ENCODE measurements around the gene SGTA. TPM values are rescaled to one million over a fixed set of nuclear protein-coding genes. Genes with fewer than 3 reads are reported as not detected.

The SGTA gene
- total and polyA plus RNA-seq, 9 of the 15 experiments (the other 6 are each of a cell fraction or from before 2014, with no cell fraction given), result 1.4 to 110 (median 49.9) TPM

DNA sequence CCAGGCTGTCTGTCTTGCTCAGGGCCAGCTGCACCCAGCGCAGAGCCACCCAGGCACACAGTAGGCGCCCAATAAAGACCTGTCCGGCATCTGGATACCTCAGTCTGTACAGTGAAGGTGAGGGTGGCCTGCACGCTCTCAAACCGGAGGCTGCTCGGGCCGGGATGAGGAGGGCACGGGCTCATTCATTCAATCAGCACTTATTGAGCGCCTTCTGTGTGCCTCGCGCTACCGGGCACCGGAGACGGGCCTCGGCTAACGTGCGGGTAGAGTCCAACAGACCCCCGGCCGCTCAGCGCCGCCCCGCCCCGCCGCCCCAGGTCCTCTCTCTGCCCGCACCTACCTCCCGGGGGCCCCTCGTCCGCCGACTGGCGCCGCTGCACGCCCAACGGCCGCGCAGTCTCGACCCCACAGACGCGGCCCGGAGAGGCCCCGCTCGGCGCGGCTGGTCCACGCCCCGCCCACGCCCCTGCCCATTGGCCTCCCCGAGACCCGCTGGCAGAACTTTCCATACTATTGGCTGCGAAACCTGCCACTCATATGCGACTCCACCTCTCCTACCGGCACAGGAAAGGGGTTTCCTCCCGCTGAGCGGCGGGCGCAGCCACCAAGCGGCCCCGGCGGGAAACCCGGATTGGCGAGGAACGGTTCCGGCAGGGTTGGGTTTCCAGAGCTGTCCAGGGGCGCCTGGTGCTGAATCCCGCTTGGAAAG is 43.3 kb downstream of the SGTA start, which contains the start of gene SLC39A3 (continued):
- TF ChIP-seq, protein P1, sequence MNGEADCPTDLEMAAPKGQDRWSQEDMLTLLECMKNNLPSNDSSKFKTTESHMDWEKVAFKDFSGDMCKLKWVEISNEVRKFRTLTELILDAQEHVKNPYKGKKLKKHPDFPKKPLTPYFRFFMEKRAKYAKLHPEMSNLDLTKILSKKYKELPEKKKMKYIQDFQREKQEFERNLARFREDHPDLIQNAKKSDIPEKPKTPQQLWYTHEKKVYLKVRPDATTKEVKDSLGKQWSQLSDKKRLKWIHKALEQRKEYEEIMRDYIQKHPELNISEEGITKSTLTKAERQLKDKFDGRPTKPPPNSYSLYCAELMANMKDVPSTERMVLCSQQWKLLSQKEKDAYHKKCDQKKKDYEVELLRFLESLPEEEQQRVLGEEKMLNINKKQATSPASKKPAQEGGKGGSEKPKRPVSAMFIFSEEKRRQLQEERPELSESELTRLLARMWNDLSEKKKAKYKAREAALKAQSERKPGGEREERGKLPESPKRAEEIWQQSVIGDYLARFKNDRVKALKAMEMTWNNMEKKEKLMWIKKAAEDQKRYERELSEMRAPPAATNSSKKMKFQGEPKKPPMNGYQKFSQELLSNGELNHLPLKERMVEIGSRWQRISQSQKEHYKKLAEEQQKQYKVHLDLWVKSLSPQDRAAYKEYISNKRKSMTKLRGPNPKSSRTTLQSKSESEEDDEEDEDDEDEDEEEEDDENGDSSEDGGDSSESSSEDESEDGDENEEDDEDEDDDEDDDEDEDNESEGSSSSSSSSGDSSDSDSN (IDR thresholded peaks at IDR 0.05; ENCODE audit: borderline replicate concordance in 1 of 2, low read depth in 2 of 2, low read length in 2 of 2), result peak in 1 of 2 experiments; percentile 59; a peak in 1 of 4 replicates
- 0 out of 2 replicates have a peak, but pooled peaks have one; percentile 69 for TF ChIP-seq HLTF (IDR thresholded peaks at IDR 0.05)
- peak; percentile 90; the same call in 1 of the 2 replicates for TF ChIP-seq ZNF282 (CRISPR knock-in tag; IDR thresholded peaks at IDR 0.05)
- TF ChIP-seq, protein P2, sequence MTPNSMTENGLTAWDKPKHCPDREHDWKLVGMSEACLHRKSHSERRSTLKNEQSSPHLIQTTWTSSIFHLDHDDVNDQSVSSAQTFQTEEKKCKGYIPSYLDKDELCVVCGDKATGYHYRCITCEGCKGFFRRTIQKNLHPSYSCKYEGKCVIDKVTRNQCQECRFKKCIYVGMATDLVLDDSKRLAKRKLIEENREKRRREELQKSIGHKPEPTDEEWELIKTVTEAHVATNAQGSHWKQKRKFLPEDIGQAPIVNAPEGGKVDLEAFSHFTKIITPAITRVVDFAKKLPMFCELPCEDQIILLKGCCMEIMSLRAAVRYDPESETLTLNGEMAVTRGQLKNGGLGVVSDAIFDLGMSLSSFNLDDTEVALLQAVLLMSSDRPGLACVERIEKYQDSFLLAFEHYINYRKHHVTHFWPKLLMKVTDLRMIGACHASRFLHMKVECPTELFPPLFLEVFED (CRISPR knock-in tag; conservative IDR thresholded peaks at IDR 0.05), result peak; percentile 89
- no peak for TF ChIP-seq GABPB2 (CRISPR knock-in tag; conservative IDR thresholded peaks at IDR 0.05)
- peak; percentile 81; the same call in 1 of the 2 replicates for TF ChIP-seq FOXK1 (CRISPR knock-in tag; IDR thresholded peaks at IDR 0.05; ENCODE audit: borderline replicate concordance)
- peak; percentile 33 for TF ChIP-seq MEIS2 (IDR thresholded peaks at IDR 0.05; ENCODE audit: partially characterized antibody)
- TF ChIP-seq, protein P3, sequence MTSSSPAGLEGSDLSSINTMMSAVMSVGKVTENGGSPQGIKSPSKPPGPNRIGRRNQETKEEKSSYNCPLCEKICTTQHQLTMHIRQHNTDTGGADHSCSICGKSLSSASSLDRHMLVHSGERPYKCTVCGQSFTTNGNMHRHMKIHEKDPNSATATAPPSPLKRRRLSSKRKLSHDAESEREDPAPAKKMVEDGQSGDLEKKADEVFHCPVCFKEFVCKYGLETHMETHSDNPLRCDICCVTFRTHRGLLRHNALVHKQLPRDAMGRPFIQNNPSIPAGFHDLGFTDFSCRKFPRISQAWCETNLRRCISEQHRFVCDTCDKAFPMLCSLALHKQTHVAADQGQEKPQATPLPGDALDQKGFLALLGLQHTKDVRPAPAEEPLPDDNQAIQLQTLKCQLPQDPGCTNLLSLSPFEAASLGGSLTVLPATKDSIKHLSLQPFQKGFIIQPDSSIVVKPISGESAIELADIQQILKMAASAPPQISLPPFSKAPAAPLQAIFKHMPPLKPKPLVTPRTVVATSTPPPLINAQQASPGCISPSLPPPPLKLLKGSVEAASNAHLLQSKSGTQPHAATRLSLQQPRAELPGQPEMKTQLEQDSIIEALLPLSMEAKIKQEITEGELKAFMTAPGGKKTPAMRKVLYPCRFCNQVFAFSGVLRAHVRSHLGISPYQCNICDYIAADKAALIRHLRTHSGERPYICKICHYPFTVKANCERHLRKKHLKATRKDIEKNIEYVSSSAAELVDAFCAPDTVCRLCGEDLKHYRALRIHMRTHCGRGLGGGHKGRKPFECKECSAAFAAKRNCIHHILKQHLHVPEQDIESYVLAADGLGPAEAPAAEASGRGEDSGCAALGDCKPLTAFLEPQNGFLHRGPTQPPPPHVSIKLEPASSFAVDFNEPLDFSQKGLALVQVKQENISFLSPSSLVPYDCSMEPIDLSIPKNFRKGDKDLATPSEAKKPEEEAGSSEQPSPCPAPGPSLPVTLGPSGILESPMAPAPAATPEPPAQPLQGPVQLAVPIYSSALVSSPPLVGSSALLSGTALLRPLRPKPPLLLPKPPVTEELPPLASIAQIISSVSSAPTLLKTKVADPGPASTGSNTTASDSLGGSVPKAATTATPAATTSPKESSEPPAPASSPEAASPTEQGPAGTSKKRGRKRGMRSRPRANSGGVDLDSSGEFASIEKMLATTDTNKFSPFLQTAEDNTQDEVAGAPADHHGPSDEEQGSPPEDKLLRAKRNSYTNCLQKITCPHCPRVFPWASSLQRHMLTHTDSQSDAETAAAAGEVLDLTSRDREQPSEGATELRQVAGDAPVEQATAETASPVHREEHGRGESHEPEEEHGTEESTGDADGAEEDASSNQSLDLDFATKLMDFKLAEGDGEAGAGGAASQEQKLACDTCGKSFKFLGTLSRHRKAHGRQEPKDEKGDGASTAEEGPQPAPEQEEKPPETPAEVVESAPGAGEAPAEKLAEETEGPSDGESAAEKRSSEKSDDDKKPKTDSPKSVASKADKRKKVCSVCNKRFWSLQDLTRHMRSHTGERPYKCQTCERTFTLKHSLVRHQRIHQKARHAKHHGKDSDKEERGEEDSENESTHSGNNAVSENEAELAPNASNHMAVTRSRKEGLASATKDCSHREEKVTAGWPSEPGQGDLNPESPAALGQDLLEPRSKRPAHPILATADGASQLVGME (CRISPR knock-in tag; IDR thresholded peaks at IDR 0.05), result 0 out of 2 replicates have a peak, but pooled peaks have one; percentile 48
- TF ChIP-seq, protein P4, sequence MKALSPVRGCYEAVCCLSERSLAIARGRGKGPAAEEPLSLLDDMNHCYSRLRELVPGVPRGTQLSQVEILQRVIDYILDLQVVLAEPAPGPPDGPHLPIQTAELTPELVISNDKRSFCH (CRISPR knock-in tag; IDR thresholded peaks at IDR 0.05), result no peak
- TF ChIP-seq, protein P4 (tag; IDR thresholded peaks at IDR 0.05), result peak; percentile 84
- TF ChIP-seq SMARCA4 (IDR thresholded peaks at IDR 0.05), result 0 out of 2 replicates have a peak, but pooled peaks have one; percentile 33
- TF ChIP-seq SMAD1 (IDR thresholded peaks at IDR 0.05; ENCODE audit: low read depth, low read length, partially characterized antibody), result no peak
- peak; percentile 86; the same call in 1 of the 2 replicates for TF ChIP-seq ZC3H11A (IDR thresholded peaks at IDR 0.05; ENCODE audit: low read depth, low read length)
- TF ChIP-seq PHF8 (IDR thresholded peaks at IDR 0.05; ENCODE audit: borderline replicate concordance, low read length), result peak; percentile 60; the same call in 1 of the 2 replicates
- no peak; the same call in 1 of the 2 replicates for TF ChIP-seq RNF2 (IDR thresholded peaks at IDR 0.05)
- TF ChIP-seq, protein P5, sequence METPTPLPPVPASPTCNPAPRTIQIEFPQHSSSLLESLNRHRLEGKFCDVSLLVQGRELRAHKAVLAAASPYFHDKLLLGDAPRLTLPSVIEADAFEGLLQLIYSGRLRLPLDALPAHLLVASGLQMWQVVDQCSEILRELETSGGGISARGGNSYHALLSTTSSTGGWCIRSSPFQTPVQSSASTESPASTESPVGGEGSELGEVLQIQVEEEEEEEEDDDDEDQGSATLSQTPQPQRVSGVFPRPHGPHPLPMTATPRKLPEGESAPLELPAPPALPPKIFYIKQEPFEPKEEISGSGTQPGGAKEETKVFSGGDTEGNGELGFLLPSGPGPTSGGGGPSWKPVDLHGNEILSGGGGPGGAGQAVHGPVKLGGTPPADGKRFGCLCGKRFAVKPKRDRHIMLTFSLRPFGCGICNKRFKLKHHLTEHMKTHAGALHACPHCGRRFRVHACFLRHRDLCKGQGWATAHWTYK (CRISPR knock-in tag; IDR thresholded peaks at IDR 0.05), result peak; percentile 72; the same call in 1 of the 2 replicates

Data from K562 (cell line).